GM23338 (cell line): ENCODE measurements around the gene PRODH2. TPM values are rescaled to one million over a fixed set of nuclear protein-coding genes. Genes with fewer than 3 reads are reported as not detected.

Experiments
- ATAC-seq: fragments of 200-7000 bp; cut with Tn5 transposase; 3 replicates; pipeline ENCODE4 v1.9.1; 2020
- DNase-seq: peaks from one replicate; pipeline ENCODE4 v3.0.0-alpha.2; 2015; ENCODE audit warnings: low spot score
- H2AFZ ChIP-seq: fragments of 200-600 bp; sonication (generic); 2 replicates; pipeline ENCODE4 v1.8.0; 2016; ENCODE audit warnings: antibody characterized with exemption, mild to moderate bottlenecking, moderate library complexity
- H3F3A ChIP-seq: fragments of 200-600 bp; sonication (generic); replicated peaks from 2 replicates; pipeline ENCODE4 v1.8.0; 2017; ENCODE audit warnings: antibody characterized with exemption, mixed run types, low read depth
- H3K27ac ChIP-seq: fragments of 200-600 bp; sonication (generic); 2 replicates; pipeline ENCODE4 v1.6.1; 2016; ENCODE audit warnings: low read depth
- H3K27me3 ChIP-seq: fragments of 200-600 bp; sonication (generic); 2 replicates; pipeline ENCODE4 v1.8.0; 2016; ENCODE audit warnings: mild to moderate bottlenecking, mixed run types, moderate library complexity; ENCODE audit not compliant: insufficient read depth
- H3K36me3 ChIP-seq: fragments of 200-600 bp; sonication (generic); 2 replicates; pipeline ENCODE4 v1.8.0; 2016; ENCODE audit warnings: mild to moderate bottlenecking; ENCODE audit not compliant: insufficient read depth
- H3K4me1 ChIP-seq: fragments of 200-600 bp; sonication (generic); 2 replicates; pipeline ENCODE4 v1.8.0; 2016; ENCODE audit warnings: mild to moderate bottlenecking, moderate library complexity; ENCODE audit not compliant: insufficient read depth
- H3K4me2 ChIP-seq: fragments of 200-600 bp; sonication (generic); 2 replicates; pipeline ENCODE4 v1.7.1; 2017; ENCODE audit warnings: mixed run types
- H3K4me3 ChIP-seq: fragments of 200-600 bp; sonication (generic); 2 replicates; pipeline ENCODE4 v1.6.1; 2016; ENCODE audit warnings: mixed run types
- H3K79me2 ChIP-seq: fragments of 200-600 bp; sonication (generic); replicated peaks from 2 replicates; pipeline ENCODE4 v1.8.0; 2017; ENCODE audit warnings: mild to moderate bottlenecking; ENCODE audit not compliant: insufficient read depth
- H3K9me2 ChIP-seq: fragments of 200-600 bp; sonication (generic); 2 replicates; pipeline ENCODE4 v1.8.0; 2017; ENCODE audit not compliant: insufficient read depth
- H4K20me1 ChIP-seq: fragments of 200-600 bp; sonication (generic); replicated peaks from 2 replicates; pipeline ENCODE4 v1.8.0; 2017; ENCODE audit warnings: mild to moderate bottlenecking; ENCODE audit not compliant: insufficient read depth
- H3K27ac Mint-ChIP-seq: 2 replicates; pipeline ENCODE4 v1.8.0; 2020; ENCODE audit warnings: inconsistent platforms, mild to moderate bottlenecking, moderate library complexity, mixed read lengths
- H3K27me3 Mint-ChIP-seq: 3 replicates; pipeline ENCODE4 v1.8.0; 2022; ENCODE audit warnings: low read depth, mild to moderate bottlenecking, moderate library complexity, mixed read lengths, inconsistent platforms; ENCODE audit not compliant: insufficient read depth, poor library complexity
- H3K36me3 Mint-ChIP-seq: 3 replicates; pipeline ENCODE4 v1.8.0; 2021; ENCODE audit warnings: low read depth, mild to moderate bottlenecking, inconsistent platforms, moderate library complexity, mixed read lengths
- H3K4me1 Mint-ChIP-seq: 3 replicates; pipeline ENCODE4 v1.8.0; 2020; ENCODE audit warnings: mild to moderate bottlenecking, inconsistent platforms, mixed read lengths
- H3K4me3 Mint-ChIP-seq: 3 replicates; pipeline ENCODE4 v1.8.0; 2021; ENCODE audit warnings: moderate library complexity, mild to moderate bottlenecking, inconsistent platforms, mixed read lengths
- H3K9me3 Mint-ChIP-seq: 3 replicates; pipeline ENCODE4 v1.8.0; 2020; ENCODE audit warnings: moderate library complexity, mild to moderate bottlenecking, inconsistent platforms, mixed read lengths
- CREB1 ChIP-seq: fragments of 250-450 bp; sonication (Bioruptor Pico); IDR thresholded peaks from 2 replicates; pipeline ENCODE4 v1.5.0; 2020; ENCODE audit warnings: low read depth, mild to moderate bottlenecking, moderate library complexity
- EZH2 ChIP-seq: fragments of 200-600 bp; sonication (generic); IDR thresholded peaks from one replicate; pipeline ENCODE4 v1.8.0; 2017; ENCODE audit warnings: antibody characterized with exemption, mild to moderate bottlenecking, low read depth; ENCODE audit not compliant: unreplicated experiment
- EZH2phosphoT487 ChIP-seq: fragments of 200-600 bp; sonication (generic); IDR thresholded peaks from one replicate; pipeline ENCODE4 v1.8.1; 2018; ENCODE audit warnings: antibody characterized with exemption; ENCODE audit not compliant: unreplicated experiment
- NANOG ChIP-seq: IDR thresholded peaks from 2 replicates; pipeline ENCODE4 v1.6.1; 2016; ENCODE audit warnings: antibody characterized with exemption, borderline replicate concordance
- POLR2AphosphoS5 ChIP-seq: IDR thresholded peaks from 2 replicates; pipeline ENCODE4 v1.6.1; 2016; ENCODE audit warnings: antibody characterized with exemption, low read depth
- ZNF114 ChIP-seq: fragments of 250-450 bp; sonication (Bioruptor Pico); IDR thresholded peaks from 2 replicates; pipeline ENCODE4 v1.5.0; 2020; ENCODE audit warnings: mild to moderate bottlenecking, moderate library complexity
- ZNF331 ChIP-seq: fragments of 250-450 bp; sonication (Bioruptor Pico); IDR thresholded peaks from 2 replicates; pipeline ENCODE4 v1.5.0; 2020; ENCODE audit warnings: low read depth, mild to moderate bottlenecking, moderate library complexity
- polyA plus RNA-seq: library from polyadenylated mRNA; unstranded; fragments of >200 nt; fragmentation: Nextera tagmentation; extraction: Ambion mirVana; gene quantifications from 2 replicates; pipeline ENCODE4 v1.2.1, GENCODE V29; 2016
- total RNA-seq: library from RNA; depleted of rRNA; stranded (reverse); fragments of >200 nt; shearing (Covaris generic); gene quantifications from 2 replicates; pipeline ENCODE4 v1.2.3, GENCODE V29; 2014

Gene PRODH2
- total and polyA plus RNA-seq, 2 experiments from 2014 or later = not detected

DNA sequence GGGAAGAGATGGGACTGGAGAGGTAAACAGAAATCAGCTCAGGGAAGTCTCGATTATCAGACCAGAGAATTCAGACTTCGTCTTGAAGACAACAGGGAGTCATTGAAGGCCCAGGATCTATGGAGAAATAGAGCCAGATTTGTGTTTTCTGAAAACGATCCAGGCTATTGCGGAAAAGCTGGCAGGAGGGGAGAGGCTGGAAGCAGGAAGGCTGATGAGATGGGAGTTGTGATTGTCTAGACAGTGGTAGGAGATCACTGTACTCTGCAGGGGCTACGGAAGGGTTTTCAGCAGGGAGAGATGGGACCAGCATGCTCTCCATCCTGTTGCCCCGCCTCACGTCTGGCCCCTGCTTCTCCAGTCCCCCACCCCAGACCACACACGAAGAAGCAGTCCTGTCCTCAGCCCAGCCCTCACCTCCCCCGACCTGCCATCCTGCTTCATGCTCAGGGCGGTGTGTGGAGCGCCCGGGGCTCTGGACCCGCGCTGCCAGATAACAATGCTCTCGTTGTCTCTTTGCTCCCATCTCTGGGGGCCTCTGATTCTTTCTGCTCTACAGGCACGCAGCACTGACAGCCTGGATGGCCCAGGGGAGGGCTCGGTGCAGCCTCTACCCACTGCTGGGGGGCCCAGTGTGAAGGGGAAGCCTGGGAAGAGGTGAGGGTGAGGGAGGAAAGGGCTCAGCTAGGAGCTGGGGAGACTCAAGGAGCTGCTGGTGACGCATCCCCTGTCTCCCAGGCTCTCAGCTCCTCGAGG is 35.4 kb downstream of the PRODH2 start:
- Histone ChIP-seq H3K9me2 (no peaks in the 10 kb centered on the region), H3K36me3 (no peaks in the 10 kb centered on the region), H3K4me3 (peak overlapping the region; percentile 65), H3K79me2 (no peaks in the 10 kb centered on the region), H3K27ac (no peak overlapping the region), H3K27me3 (peaks cover 16% of the 10 kb centered on the region), H3K4me1 (peaks cover 29% of the 10 kb centered on the region), H3K4me2 (peak overlapping the region; percentile 89), H4K20me1 (no peaks in the 10 kb centered on the region), H3F3A (peaks cover 9% of the 10 kb centered on the region; the same call in 1 of the 2 replicates), H2AFZ (no peak overlapping the region)
- peak; percentile 36 for ATAC-seq
- peak overlapping the region; percentile 76 for H3K4me3 Mint-ChIP-seq
- H3K4me1 Mint-ChIP-seq = peaks cover 39% of the 10 kb centered on the region
- DNase-seq = peak; percentile 83
- no peaks in the 10 kb centered on the region; the same call in 2 of the 3 replicates for H3K9me3 Mint-ChIP-seq
- peaks cover 27% of the 10 kb centered on the region for H3K27me3 Mint-ChIP-seq
- TF ChIP-seq NANOG (no peak), ZNF114 (CRISPR knock-in tag) (no peak)
- no peak overlapping the region for H3K27ac Mint-ChIP-seq
- no peaks in the 10 kb centered on the region for H3K36me3 Mint-ChIP-seq

DNA sequence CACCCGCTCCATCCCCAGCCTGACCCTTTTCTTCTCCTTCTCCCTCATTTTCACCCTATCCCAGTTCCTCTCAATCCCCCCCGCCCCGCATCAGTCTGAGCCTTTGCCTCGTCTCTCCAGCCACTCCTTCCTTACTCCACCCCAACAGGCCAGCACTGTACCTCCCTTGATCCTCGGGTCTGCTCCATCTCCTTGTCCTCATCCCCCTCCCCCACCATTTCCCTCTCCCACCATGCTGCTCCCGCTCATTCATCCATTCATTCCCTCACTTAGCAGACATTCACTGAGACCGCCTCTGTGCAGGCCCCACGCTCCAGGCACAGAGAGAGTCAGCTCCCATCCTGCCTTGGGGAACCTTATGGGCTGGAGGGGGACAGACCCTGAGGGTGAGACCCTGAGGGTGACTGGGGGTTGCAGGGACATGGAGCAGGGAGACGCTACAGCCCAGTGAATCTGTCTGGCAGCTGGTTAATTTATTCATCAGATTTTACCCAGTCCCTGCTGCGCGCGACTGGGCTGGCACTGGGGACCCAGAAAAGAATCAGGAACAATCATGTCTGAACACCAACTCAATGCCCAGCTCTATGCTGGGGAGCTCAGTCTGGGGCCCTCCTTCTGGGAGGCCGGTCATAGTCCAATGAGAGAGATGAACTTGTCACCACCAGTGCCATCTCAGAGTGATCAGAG is 36.4 kb downstream of the PRODH2 start:
- H3K36me3 ChIP-seq = no peaks in the 10 kb centered on the region
- H3K9me2 ChIP-seq = no peaks in the 10 kb centered on the region
- no peak overlapping the region; the same call in 1 of the 2 replicates for H3K27ac Mint-ChIP-seq
- peaks cover 7% of the 10 kb centered on the region; the same call in 1 of the 2 replicates for H3F3A ChIP-seq
- H3K4me1 Mint-ChIP-seq = peaks cover 34% of the 10 kb centered on the region
- H3K79me2 ChIP-seq = no peaks in the 10 kb centered on the region
- H3K27me3 Mint-ChIP-seq = peaks cover 23% of the 10 kb centered on the region
- H3K4me1 ChIP-seq = peaks cover 23% of the 10 kb centered on the region
- H3K4me3 ChIP-seq = peak overlapping the region; percentile 65
- H3K9me3 Mint-ChIP-seq = no peaks in the 10 kb centered on the region; the same call in 2 of the 3 replicates
- peak overlapping the region; percentile 89 for H3K4me2 ChIP-seq
- H3K4me3 Mint-ChIP-seq = peak overlapping the region; percentile 76
- H3K27ac ChIP-seq = no peak overlapping the region
- peak; percentile 3; the same call in 1 of the 3 replicates for ATAC-seq
- H2AFZ ChIP-seq = no peak overlapping the region; the same call in 1 of the 2 replicates
- DNase-seq = peak; percentile 62
- H3K36me3 Mint-ChIP-seq = no peaks in the 10 kb centered on the region
- TF ChIP-seq ZNF331 (CRISPR knock-in tag) = no peak
- no peak for TF ChIP-seq CREB1 (CRISPR knock-in tag)
- no peak for TF ChIP-seq EZH2phosphoT487
- TF ChIP-seq POLR2AphosphoS5 = no peak
- peaks cover 16% of the 10 kb centered on the region for H3K27me3 ChIP-seq
- H4K20me1 ChIP-seq = no peaks in the 10 kb centered on the region

DNA sequence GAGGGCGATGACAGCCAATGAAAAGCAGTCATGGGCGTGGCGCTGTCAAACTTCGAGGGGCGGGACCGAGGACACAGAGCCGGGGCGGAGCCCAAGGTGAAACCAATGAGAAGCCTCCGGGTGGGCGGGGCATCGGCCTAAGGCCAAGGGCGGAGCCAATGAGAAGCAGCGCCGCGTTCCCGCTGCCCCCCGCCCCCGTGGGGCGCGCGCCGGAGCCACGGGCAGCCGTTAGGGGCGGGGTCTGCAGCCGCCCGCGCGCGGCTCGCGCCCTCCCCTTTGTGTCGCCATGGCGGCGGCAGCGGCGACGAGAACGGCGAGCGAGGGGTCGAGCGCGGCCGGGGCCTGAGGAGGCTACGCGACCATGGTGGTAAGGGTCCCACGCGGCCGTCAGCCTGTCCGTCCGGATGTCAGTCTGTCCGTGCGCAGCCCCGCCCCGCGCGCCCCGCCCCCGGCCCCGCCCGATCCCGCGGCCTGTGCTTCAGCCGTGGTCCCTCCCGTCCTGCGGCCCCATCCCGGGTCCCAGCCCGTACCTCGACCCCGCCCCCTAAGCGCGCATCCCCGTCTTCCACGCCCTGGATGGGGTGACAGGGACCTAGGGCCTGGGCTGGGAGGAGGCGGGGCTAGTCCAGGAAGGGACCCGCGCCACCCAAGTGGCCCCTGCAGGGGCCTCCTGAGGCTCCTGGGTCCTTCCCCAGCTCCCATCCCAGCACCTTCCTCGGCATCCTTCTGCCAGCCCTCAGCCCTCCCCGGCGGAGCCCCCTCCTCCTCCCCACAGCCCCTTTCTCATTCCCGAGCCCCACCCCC is 37.1 kb downstream of the PRODH2 start, which contains the start of gene ARHGAP33:
Gene ARHGAP33 (plus strand): TSS at position 267 of the 804 bp plus-strand sequence. CDS start 95 bp downstream, at position 362.
- Histone ChIP-seq H3K79me2 (no peaks in the 10 kb centered on the region), H3K4me3 (peak within 1 kb of the TSS; percentile 65), H3K36me3 (no peaks in the 10 kb centered on the region), H4K20me1 (no peaks in the 10 kb centered on the region; the same call in 1 of the 2 replicates), H2AFZ (no peak within 1 kb of the TSS; the same call in 1 of the 2 replicates), H3K4me1 (peaks cover 22% of the 10 kb centered on the region), H3F3A (peaks cover 7% of the 10 kb centered on the region; the same call in 1 of the 2 replicates), H3K4me2 (peak within 1 kb of the TSS; percentile 89), H3K9me2 (no peaks in the 10 kb centered on the region), H3K27me3 (peaks cover 16% of the 10 kb centered on the region), H3K27ac (no peak within 1 kb of the TSS)
- H3K27me3 Mint-ChIP-seq = peaks cover 21% of the 10 kb centered on the region
- H3K4me1 Mint-ChIP-seq = peaks cover 32% of the 10 kb centered on the region
- H3K36me3 Mint-ChIP-seq = no peaks in the 10 kb centered on the region; the same call in 2 of the 3 replicates
- H3K9me3 Mint-ChIP-seq = no peaks in the 10 kb centered on the region; the same call in 2 of the 3 replicates
- H3K27ac Mint-ChIP-seq = no peak within 1 kb of the TSS; the same call in 1 of the 2 replicates
- DNase-seq (peak; percentile 100), ATAC-seq (peak; percentile 78)
- H3K4me3 Mint-ChIP-seq = peak within 1 kb of the TSS; percentile 76
- TF ChIP-seq EZH2 (no peak), NANOG (no peak)
